GM06990 (cell line): ENCODE measurements around the gene KCNG2.

ENCODE experiments used
- DNase-seq: peaks from one replicate; pipeline ENCODE4 v3.0.0-alpha.2; 2011; ENCODE audit not compliant: insufficient read length; ENCODE audit errors: extremely low read depth
- H3K27me3 ChIP-seq: replicated peaks from 2 replicates; pipeline ENCODE4 v1.6.0; 2011; ENCODE audit warnings: low read length; ENCODE audit not compliant: control insufficient read depth, insufficient read depth
- H3K36me3 ChIP-seq: 2 replicates; pipeline ENCODE4 v1.5.1; 2011; ENCODE audit warnings: low read length; ENCODE audit not compliant: control insufficient read depth, insufficient read depth
- H3K4me3 ChIP-seq: replicated peaks from 2 replicates; pipeline ENCODE4 v1.5.1; 2011; ENCODE audit warnings: low read depth, mild to moderate bottlenecking, control low read depth, low read length
- TF ChIP-seq, protein P1 (sequence below): IDR thresholded peaks from 2 replicates; pipeline ENCODE4 v1.5.1; 2011; ENCODE audit warnings: low read length, control low read depth, mild to moderate bottlenecking, inconsistent platforms; ENCODE audit not compliant: insufficient read depth, poor library complexity, severe bottlenecking

The KCNG2 gene

GRCh38 chr18:79753391-79753851 is 44.3 kb upstream of the KCNG2 start:
- TF ChIP-seq, protein P1, sequence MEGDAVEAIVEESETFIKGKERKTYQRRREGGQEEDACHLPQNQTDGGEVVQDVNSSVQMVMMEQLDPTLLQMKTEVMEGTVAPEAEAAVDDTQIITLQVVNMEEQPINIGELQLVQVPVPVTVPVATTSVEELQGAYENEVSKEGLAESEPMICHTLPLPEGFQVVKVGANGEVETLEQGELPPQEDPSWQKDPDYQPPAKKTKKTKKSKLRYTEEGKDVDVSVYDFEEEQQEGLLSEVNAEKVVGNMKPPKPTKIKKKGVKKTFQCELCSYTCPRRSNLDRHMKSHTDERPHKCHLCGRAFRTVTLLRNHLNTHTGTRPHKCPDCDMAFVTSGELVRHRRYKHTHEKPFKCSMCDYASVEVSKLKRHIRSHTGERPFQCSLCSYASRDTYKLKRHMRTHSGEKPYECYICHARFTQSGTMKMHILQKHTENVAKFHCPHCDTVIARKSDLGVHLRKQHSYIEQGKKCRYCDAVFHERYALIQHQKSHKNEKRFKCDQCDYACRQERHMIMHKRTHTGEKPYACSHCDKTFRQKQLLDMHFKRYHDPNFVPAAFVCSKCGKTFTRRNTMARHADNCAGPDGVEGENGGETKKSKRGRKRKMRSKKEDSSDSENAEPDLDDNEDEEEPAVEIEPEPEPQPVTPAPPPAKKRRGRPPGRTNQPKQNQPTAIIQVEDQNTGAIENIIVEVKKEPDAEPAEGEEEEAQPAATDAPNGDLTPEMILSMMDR, result no peak
- H3K27me3 ChIP-seq, result no peaks in the 10 kb centered on the region
- DNase-seq, result no peak
- no peak overlapping the region for H3K4me3 ChIP-seq
- H3K36me3 ChIP-seq, result peaks cover 19% of the 10 kb centered on the region

DNA sequence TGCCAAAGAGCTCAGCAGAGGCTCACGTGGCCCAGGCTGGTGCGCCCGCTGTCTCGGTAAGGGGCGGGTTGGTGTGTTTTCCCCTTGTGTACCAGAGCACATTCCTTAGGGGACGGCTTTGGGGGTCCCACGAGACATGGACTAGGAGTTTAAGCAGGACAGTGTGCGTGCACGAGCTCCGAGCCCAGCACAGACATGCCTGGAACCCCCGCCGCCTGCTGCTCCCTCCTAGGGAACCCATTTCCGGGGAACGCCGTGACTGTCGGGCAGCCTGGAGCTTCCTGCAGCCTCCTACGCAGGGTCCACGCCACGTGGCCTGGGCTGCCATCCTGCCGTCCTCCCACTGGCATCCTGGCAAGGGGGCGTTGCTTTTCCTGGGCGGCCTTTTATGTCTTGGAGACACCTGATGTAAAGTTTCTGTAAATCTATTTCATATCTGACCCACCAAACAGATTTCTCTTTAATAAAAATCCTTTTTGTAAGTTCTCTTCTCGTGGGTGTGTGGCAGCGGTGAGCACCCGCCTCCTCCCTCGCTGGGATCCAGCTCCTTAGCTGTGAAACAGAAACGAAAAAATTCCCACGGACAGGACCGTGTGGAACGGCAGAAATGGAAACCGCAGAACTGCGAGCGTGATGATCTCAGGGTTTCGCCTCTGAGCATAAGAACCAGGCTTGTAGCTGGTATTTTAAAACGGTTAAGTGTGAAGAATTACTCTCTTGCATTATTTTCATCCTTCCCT is 43.5 kb upstream of the KCNG2 start:
- Histone ChIP-seq H3K27me3 (no peaks in the 10 kb centered on the region), H3K36me3 (peaks cover 16% of the 10 kb centered on the region), H3K4me3 (no peak overlapping the region)
- TF ChIP-seq, protein P1, result no peak
- DNase-seq, result no peak

DNA sequence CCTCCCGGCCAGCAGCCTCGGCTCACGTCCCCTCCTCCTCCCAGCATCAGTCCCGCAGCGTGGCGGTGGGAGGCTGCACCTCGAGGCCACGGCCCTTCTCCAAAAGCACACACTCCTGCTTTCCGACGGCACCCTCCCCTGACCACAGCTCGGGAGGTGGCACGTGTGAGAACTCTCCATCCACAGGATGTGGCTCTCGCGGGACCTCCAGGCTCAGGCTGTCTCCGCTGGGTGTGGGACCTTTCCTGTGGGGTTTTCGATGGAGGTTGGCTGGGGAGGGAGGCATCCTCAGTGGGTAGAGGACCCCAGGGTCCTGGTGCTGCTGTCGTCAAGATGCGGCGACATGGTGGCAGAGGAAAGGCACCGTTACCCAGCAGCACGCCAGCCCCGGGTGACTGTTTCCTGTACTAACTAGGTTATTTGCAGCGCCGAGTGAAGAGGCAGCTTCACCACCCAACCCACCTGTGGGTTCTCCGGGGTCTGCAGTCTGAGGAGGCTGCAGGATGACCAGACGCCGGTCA is 42.8 kb upstream of the KCNG2 start:
- TF ChIP-seq, protein P1, result no peak
- Histone ChIP-seq H3K27me3 (no peaks in the 10 kb centered on the region), H3K36me3 (peaks cover 14% of the 10 kb centered on the region), H3K4me3 (no peak overlapping the region)
- DNase-seq, result no peak

DNA sequence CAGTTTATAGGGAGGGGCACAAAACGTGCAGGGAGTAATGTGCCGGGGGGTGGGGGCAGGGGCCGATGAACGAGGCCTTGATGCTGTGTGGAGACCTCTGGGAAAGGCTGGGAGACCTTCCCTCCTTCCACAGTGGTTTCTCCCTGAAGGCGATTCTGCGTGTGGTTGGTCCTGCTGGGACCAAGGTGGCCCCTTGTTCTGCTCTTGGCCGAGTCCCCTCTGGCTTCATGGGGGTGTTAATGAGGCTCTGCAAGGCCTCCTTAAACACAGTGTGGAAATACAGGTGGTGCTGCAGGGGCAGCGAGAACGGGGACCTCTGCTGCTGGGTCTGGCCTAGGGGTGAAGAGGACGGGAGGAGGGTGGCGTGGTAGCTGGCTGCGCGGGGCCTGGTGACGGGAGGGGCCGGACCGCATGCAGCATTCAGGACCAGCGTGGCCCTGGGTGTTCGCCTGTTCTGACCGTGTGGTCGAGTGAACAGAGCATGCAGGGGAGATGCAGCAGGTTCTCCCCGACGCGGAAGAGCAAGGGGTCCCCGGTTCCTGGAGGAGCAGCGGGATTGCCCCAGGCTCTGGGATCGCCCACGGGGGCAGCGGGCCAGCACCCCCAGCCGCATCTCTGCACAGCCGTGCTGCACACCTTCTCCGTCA is 42.1 kb upstream of the KCNG2 start:
- no peak for DNase-seq

GRCh38 chr18:79756143-79756500 is 41.6 kb upstream of the KCNG2 start:
- no peak for DNase-seq
- TF ChIP-seq, protein P1, result no peak
- peaks cover 14% of the 10 kb centered on the region for H3K36me3 ChIP-seq
- H3K27me3 ChIP-seq, result no peaks in the 10 kb centered on the region
- no peak overlapping the region for H3K4me3 ChIP-seq

More for the DNA sequence above, 42.1 kb upstream of the KCNG2 start:
- H3K27me3 ChIP-seq, result no peaks in the 10 kb centered on the region
- TF ChIP-seq, protein P1, result no peak
- no peak overlapping the region for H3K4me3 ChIP-seq
- H3K36me3 ChIP-seq, result peaks cover 14% of the 10 kb centered on the region
